Measurements from ENCODE around the gene FRA10AC1. TPM values are rescaled to one million over a fixed set of nuclear protein-coding genes. Genes with fewer than 3 reads are reported as not detected.

Gene FRA10AC1
- total RNA-seq, 4 donors from 2014 or later: 10.6 to 20.8 (median 15.4) TPM

GRCh38 chr10:93722550-93722949, 20.2 kb upstream of the FRA10AC1 start:
- Histone ChIP-seq H3K4me3 (no peak overlapping the region), H3K9me3 (no peaks in the 10 kb centered on the region), H3K27me3 (no peaks in the 10 kb centered on the region), H3K4me1 (no peaks in the 10 kb centered on the region), H3K36me3 (no peaks in the 10 kb centered on the region), H3K27ac (no peak overlapping the region)
- TF ChIP-seq POLR2A (IDR thresholded peaks at IDR 0.05) (no peak), CTCF (IDR thresholded peaks at IDR 0.05) (no peak)
- DNase-seq: no peak

GRCh38 chr10:93719901-93720300, 17.5 kb upstream of the FRA10AC1 start:
- Histone ChIP-seq H3K4me1 (no peaks in the 10 kb centered on the region), H3K27me3 (no peaks in the 10 kb centered on the region), H3K9me3 (no peaks in the 10 kb centered on the region), H3K27ac (no peak overlapping the region), H3K36me3 (no peaks in the 10 kb centered on the region), H3K4me3 (no peak overlapping the region)
- DNase-seq: no peak
- TF ChIP-seq POLR2A (IDR thresholded peaks at IDR 0.05) (no peak), CTCF (IDR thresholded peaks at IDR 0.05) (no peak)

GRCh38 chr10:93718937-93719725, 16.7 kb upstream of the FRA10AC1 start:
- Histone ChIP-seq H3K4me1 (no peaks in the 10 kb centered on the region), H3K9me3 (no peaks in the 10 kb centered on the region), H3K36me3 (no peaks in the 10 kb centered on the region), H3K4me3 (no peak overlapping the region), H3K27ac (no peak overlapping the region), H3K27me3 (no peaks in the 10 kb centered on the region)
- DNase-seq: peak in 1 of 3 donors; percentile 50
- TF ChIP-seq CTCF (IDR thresholded peaks at IDR 0.05): no peak
- no peak for TF ChIP-seq POLR2A (IDR thresholded peaks at IDR 0.05)

- H3K9me3 ChIP-seq: no peaks in the 10 kb centered on the region
- no peak for TF ChIP-seq POLR2A (IDR thresholded peaks at IDR 0.05)
- no peak for TF ChIP-seq CTCF (IDR thresholded peaks at IDR 0.05)
- no peaks in the 10 kb centered on the region for H3K36me3 ChIP-seq
- no peaks in the 10 kb centered on the region for H3K4me1 ChIP-seq
- H3K27me3 ChIP-seq: no peaks in the 10 kb centered on the region
- H3K27ac ChIP-seq: no peak overlapping the region
- no peak overlapping the region for H3K4me3 ChIP-seq
- DNase-seq: no peak
Measured at GRCh38 chr10:93716766-93717165, 14.4 kb upstream of the FRA10AC1 start.

GRCh38 chr10:93715345-93715744, 13.0 kb upstream of the FRA10AC1 start:
- no peak for TF ChIP-seq CTCF (IDR thresholded peaks at IDR 0.05)
- no peak for TF ChIP-seq POLR2A (IDR thresholded peaks at IDR 0.05)
- no peak for DNase-seq

More at GRCh38 chr10:93715345-93715744, 13.0 kb upstream of the FRA10AC1 start:
- no peaks in the 10 kb centered on the region for H3K9me3 ChIP-seq
- no peak overlapping the region for H3K4me3 ChIP-seq
- H3K36me3 ChIP-seq: no peaks in the 10 kb centered on the region
- H3K27ac ChIP-seq: no peak overlapping the region
- no peaks in the 10 kb centered on the region for H3K27me3 ChIP-seq
- H3K4me1 ChIP-seq: no peaks in the 10 kb centered on the region

Measured in Peyer's patch (tissue), 4 donors.